Right atrium auricular region (tissue), 2 donors: ENCODE measurements around the gene ARHGAP26. TPM values are rescaled to one million over a fixed set of nuclear protein-coding genes. Genes with fewer than 3 reads are reported as not detected.
A peak's percentile ranks its signal among the peaks of the same experiment; 100 is the strongest.

ENCODE experiments used
- DNase-seq: peaks from one replicate; pipeline ENCODE4 v3.0.0-alpha.2; 2019; ENCODE audit warnings: low spot score
- H3K27ac ChIP-seq, 2 donors: fragments of 200-600 bp; sonication (generic); 1 replicate in 1 of 2; 2 replicates in 1 of 2; pipeline ENCODE4 v1.5.1; 2016 to 2019
- H3K27me3 ChIP-seq, 2 donors: fragments of 200-600 bp; sonication (generic); one replicate each; pipeline versions ENCODE4 v1.5.1 to v1.6.0; 2017 to 2019
- H3K36me3 ChIP-seq: fragments of 200-600 bp; sonication (generic); one replicate; pipeline ENCODE4 v1.5.1; 2016
- H3K4me1 ChIP-seq, 2 donors: fragments of 200-600 bp; sonication (generic); one replicate each; pipeline versions ENCODE4 v1.5.1 to v1.6.0; 2017 to 2019
- H3K4me3 ChIP-seq, 2 donors: fragments of 200-600 bp; sonication (generic); 1 replicate in 1 of 2; 2 replicates in 1 of 2; pipeline ENCODE4 v1.5.1; 2017 to 2019; ENCODE audit warnings: mild to moderate bottlenecking in 1 of 2, moderate library complexity in 1 of 2
- H3K9me3 ChIP-seq, 2 donors: fragments of 200-600 bp; sonication (generic); one replicate each; pipeline ENCODE4 v1.5.1; 2019
- total RNA-seq, 2 donors: library from RNA; depleted of rRNA; stranded (reverse); fragments of >200 nt; gene quantifications; one replicate each; pipeline ENCODE4 v1.1.0, GENCODE V29; 2016
- TF ChIP-seq, protein P1 (sequence below), 2 donors: fragments of 200-600 bp; sonication (generic); IDR thresholded peaks; one replicate each; pipeline ENCODE4 v1.5.1; 2019; ENCODE audit warnings: antibody characterized with exemption in 2 of 2

ARHGAP26 gene
- total RNA-seq, 2 donors from 2014 or later: 29.8 to 31.6 TPM

DNA sequence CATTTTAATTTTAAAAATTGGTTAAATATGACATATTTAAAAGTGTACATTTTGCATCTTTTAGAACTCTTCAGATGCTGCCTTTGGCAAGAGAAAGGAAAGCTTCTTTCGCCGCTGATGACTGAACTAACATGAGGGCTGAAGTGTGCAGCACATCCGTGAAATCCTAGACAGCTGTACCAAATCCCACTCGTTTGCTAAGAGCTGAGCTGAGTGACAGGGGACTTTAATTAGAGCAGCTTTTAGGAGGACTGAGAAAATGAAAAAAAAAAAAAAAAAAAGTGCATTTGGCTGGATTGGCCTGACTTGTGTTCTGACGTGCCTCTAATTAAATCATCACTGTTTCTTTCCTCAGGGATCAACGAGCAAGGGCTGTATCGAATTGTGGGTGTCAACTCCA lies 271.3 kb downstream of the ARHGAP26 start:
- peak overlapping the region; percentile 53 to 79 for H3K27ac ChIP-seq
- TF ChIP-seq, protein P1, sequence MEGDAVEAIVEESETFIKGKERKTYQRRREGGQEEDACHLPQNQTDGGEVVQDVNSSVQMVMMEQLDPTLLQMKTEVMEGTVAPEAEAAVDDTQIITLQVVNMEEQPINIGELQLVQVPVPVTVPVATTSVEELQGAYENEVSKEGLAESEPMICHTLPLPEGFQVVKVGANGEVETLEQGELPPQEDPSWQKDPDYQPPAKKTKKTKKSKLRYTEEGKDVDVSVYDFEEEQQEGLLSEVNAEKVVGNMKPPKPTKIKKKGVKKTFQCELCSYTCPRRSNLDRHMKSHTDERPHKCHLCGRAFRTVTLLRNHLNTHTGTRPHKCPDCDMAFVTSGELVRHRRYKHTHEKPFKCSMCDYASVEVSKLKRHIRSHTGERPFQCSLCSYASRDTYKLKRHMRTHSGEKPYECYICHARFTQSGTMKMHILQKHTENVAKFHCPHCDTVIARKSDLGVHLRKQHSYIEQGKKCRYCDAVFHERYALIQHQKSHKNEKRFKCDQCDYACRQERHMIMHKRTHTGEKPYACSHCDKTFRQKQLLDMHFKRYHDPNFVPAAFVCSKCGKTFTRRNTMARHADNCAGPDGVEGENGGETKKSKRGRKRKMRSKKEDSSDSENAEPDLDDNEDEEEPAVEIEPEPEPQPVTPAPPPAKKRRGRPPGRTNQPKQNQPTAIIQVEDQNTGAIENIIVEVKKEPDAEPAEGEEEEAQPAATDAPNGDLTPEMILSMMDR (IDR thresholded peaks at IDR 0.05): no peak
- no peak overlapping the region for H3K4me3 ChIP-seq
- no peaks in the 10 kb centered on the region for H3K9me3 ChIP-seq
- H3K4me1 ChIP-seq: peaks cover 0 to 18% of the 10 kb centered on the region in 2 donors
- H3K36me3 ChIP-seq: no peaks in the 10 kb centered on the region
- no peak for DNase-seq
- H3K27me3 ChIP-seq: no peaks in the 10 kb centered on the region

DNA sequence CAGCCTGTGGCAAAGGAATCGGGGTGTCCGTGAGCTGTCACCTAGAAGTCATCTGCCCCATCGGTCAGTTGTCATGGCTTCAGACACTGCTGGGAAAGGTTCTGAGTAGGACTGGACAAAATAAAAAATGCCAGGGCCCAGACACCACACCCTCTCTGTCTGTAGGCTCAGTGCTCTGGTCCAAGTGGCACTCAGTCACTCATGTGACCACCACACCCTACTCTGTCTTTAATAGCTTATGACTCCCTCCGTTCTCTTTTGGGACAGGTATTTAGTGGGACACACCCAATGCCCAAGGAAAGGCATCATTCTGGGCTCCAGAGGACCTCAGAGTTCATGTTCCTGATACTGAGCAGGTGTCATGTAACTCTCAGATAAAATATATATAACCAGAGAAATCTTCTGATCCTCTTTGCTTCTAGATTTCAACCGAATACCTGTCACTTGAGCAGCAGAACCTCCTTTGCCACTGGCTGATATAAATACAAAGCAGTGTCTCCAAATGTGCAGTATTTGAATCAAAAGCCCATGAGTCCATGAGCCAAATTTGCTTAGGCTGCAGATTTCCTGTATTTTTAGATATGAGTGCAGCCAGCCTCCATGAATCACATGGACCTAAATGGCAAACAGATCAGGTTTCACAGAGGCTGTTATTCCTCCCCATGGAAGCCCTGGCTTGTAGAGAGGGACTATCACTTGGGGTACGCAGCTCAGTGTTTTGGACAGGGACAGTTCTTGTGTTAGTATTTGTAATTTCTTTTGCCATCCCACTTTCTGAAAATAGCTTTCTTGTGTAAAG lies 272.0 kb downstream of the ARHGAP26 start:
- Histone ChIP-seq H3K27me3 (no peaks in the 10 kb centered on the region), H3K4me1 (peaks cover 0 to 18% of the 10 kb centered on the region in 2 donors), H3K36me3 (no peaks in the 10 kb centered on the region), H3K4me3 (no peak overlapping the region), H3K27ac (peak overlapping the region; percentile 53 to 79), H3K9me3 (no peaks in the 10 kb centered on the region)
- no peak for DNase-seq
- TF ChIP-seq, protein P1 (IDR thresholded peaks at IDR 0.05): no peak

- peaks cover 0 to 18% of the 10 kb centered on the region in 2 donors for H3K4me1 ChIP-seq
- H3K9me3 ChIP-seq: no peaks in the 10 kb centered on the region
- no peak overlapping the region for H3K4me3 ChIP-seq
- H3K27me3 ChIP-seq: no peaks in the 10 kb centered on the region
- TF ChIP-seq, protein P1 (IDR thresholded peaks at IDR 0.05): no peak
- no peaks in the 10 kb centered on the region for H3K36me3 ChIP-seq
- no peak for DNase-seq
- H3K27ac ChIP-seq: peak overlapping the region in 1 of 2 donors; percentile 8
Measured at GRCh38 chr5:143044265-143044664, 274.1 kb downstream of the ARHGAP26 start.

GRCh38 chr5:143045062-143045461 lies 274.9 kb downstream of the ARHGAP26 start:
- peaks cover 0 to 18% of the 10 kb centered on the region in 2 donors for H3K4me1 ChIP-seq
- no peak overlapping the region for H3K4me3 ChIP-seq
- TF ChIP-seq, protein P1 (IDR thresholded peaks at IDR 0.05): no peak
- H3K27ac ChIP-seq: no peak overlapping the region
- H3K9me3 ChIP-seq: no peaks in the 10 kb centered on the region
- no peaks in the 10 kb centered on the region for H3K36me3 ChIP-seq
- DNase-seq: no peak
- H3K27me3 ChIP-seq: no peaks in the 10 kb centered on the region

DNA sequence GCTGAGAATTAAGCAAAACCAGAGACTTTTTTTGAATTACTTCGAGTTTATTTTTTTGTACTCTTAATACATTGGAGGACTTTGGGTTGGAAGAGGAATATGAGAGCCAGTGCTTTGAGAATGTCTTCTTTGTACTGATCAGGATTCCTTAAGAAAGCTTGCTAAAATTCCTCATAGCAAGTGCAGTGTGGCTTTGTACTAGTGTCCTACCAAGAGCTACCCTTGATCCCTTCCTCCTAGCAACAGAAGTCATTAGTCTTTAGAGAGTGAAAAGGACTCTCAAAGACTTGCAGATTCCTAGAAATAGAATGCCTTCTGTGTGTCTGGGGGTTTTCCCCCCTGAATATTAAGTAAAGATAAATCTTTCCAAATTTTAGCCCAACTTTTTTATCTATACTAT lies 276.1 kb downstream of the ARHGAP26 start:
- no peaks in the 10 kb centered on the region for H3K36me3 ChIP-seq
- no peaks in the 10 kb centered on the region for H3K27me3 ChIP-seq
- H3K4me3 ChIP-seq: no peak overlapping the region
- H3K27ac ChIP-seq: no peak overlapping the region
- peaks cover 0 to 25% of the 10 kb centered on the region in 2 donors for H3K4me1 ChIP-seq
- TF ChIP-seq, protein P1 (IDR thresholded peaks at IDR 0.05): no peak
- DNase-seq: no peak
- no peaks in the 10 kb centered on the region for H3K9me3 ChIP-seq
